Endodermal cell (in vitro differentiated cells): ENCODE results near the gene SEPTIN12. TPM values are rescaled to one million over a fixed set of nuclear protein-coding genes. Genes with fewer than 3 reads are reported as not detected.

Experiments used
- DNase-seq: peaks from one replicate; pipeline ENCODE4 v3.0.0-alpha.2; 2017
- H3K27ac ChIP-seq: 2 replicates; pipeline ENCODE4 v1.5.1; 2013; ENCODE audit warnings: mild to moderate bottlenecking, low read depth, low read length, moderate library complexity
- H3K27me3 ChIP-seq: 2 replicates; pipeline ENCODE4 v1.6.1; 2013; ENCODE audit warnings: mild to moderate bottlenecking, low read length, moderate library complexity; ENCODE audit not compliant: insufficient read depth, control insufficient read depth, poor library complexity, severe bottlenecking
- H3K36me3 ChIP-seq: 2 replicates; pipeline ENCODE4 v1.7.0; 2013; ENCODE audit warnings: mild to moderate bottlenecking, low read length, moderate library complexity; ENCODE audit not compliant: control insufficient read depth, insufficient read depth
- H3K4me1 ChIP-seq: one replicate; pipeline ENCODE4 v1.7.0; 2013; ENCODE audit warnings: low read length; ENCODE audit not compliant: control insufficient read depth, insufficient read depth
- H3K4me3 ChIP-seq: 2 replicates; pipeline ENCODE4 v1.5.1; 2013; ENCODE audit warnings: mild to moderate bottlenecking, low read length, moderate library complexity
- H3K9ac ChIP-seq: 2 replicates; pipeline ENCODE4 v1.6.1; 2013; ENCODE audit warnings: mild to moderate bottlenecking, low read length, moderate library complexity; ENCODE audit not compliant: poor library complexity, severe bottlenecking; ENCODE audit errors: extremely low read depth
- H3K9me3 ChIP-seq: 2 replicates; pipeline ENCODE4 v1.6.1; 2013; ENCODE audit warnings: mild to moderate bottlenecking, low read length, moderate library complexity; ENCODE audit not compliant: control insufficient read depth
- H3K27ac Mint-ChIP-seq: 2 replicates; pipeline ENCODE4 v1.8.0; 2020; ENCODE audit warnings: mixed read lengths
- H3K27me3 Mint-ChIP-seq: 2 replicates; pipeline ENCODE4 v1.8.0; 2021; ENCODE audit warnings: mild to moderate bottlenecking, mixed read lengths; ENCODE audit not compliant: insufficient read depth
- H3K36me3 Mint-ChIP-seq: 2 replicates; pipeline ENCODE4 v1.8.0; 2020; ENCODE audit warnings: low read depth, mixed read lengths
- H3K4me1 Mint-ChIP-seq: 2 replicates; pipeline ENCODE4 v1.8.0; 2020; ENCODE audit warnings: mixed read lengths
- H3K4me3 Mint-ChIP-seq: 2 replicates; pipeline ENCODE4 v1.8.0; 2020; ENCODE audit warnings: mild to moderate bottlenecking, moderate library complexity, mixed read lengths
- H3K9me3 Mint-ChIP-seq: 2 replicates; pipeline ENCODE4 v1.8.0; 2020; ENCODE audit warnings: mild to moderate bottlenecking, mixed read lengths
- WGBS, 2 experiments: methylation state at CpG; one replicate each; pipeline versions ENCODE4 v1.1.5 to v1.1.7; 2013; ENCODE audit warnings: missing lambda C conversion rate in 2 of 2, mixed read lengths in 1 of 2; ENCODE audit not compliant: insufficient coverage in 1 of 2, insufficient read length in 1 of 2; 5-methylcytosine and 5-hydroxymethylcytosine counted together
- total RNA-seq, 2 donors: library from RNA; stranded (reverse); fragmentation: NEBNext Ultra II Directional in 1 of 2; extraction: Animal tissue kit (Norgen Biotek cat#: 25700) in 1 of 2; gene quantifications; 2 replicates in 1 of 2; 3 replicates in 1 of 2; pipeline ENCODE4 v1.2.1, GENCODE V29; 2021
- TF ChIP-seq, protein P1 (sequence below): fragments of 200-600 bp; sonication (generic); conservative IDR thresholded peaks from 2 replicates; pipeline ENCODE4 v1.5.0; 2021; ENCODE audit warnings: antibody characterized with exemption, mild to moderate bottlenecking

SEPTIN12 gene
- total RNA-seq, 2 donors from 2014 or later, result 0.40 to 0.73 TPM

DNA sequence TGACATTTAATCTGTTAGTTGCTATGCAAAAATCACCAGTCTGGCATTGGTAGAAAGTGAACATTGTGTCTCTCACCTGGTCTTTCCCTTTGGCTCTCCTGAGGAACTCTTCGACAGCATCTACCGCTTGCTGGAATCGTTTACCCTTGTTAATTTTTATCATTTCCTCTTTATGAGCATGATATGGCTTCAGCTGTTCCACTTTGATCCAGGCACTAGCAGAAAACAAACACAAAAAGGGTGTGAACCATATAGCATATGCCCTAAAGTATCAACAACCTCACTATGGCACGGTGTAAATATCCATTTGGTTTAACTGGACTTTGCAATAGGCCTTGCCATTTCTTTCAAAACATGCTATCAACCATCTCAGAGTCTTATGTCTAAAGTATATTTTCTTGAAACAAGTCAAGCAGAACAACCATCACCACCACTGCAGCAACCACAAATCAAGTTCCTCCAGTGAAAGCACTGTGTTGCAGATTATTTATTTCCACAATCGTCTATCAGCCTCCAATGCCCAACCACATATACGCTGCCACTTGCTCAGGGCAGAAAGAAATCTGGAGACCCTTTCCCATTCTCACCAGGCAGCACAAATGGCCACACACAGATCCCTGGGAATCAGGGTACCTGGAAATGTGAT lies 44.7 kb upstream of the SEPTIN12 start:
- TF ChIP-seq, protein P1, sequence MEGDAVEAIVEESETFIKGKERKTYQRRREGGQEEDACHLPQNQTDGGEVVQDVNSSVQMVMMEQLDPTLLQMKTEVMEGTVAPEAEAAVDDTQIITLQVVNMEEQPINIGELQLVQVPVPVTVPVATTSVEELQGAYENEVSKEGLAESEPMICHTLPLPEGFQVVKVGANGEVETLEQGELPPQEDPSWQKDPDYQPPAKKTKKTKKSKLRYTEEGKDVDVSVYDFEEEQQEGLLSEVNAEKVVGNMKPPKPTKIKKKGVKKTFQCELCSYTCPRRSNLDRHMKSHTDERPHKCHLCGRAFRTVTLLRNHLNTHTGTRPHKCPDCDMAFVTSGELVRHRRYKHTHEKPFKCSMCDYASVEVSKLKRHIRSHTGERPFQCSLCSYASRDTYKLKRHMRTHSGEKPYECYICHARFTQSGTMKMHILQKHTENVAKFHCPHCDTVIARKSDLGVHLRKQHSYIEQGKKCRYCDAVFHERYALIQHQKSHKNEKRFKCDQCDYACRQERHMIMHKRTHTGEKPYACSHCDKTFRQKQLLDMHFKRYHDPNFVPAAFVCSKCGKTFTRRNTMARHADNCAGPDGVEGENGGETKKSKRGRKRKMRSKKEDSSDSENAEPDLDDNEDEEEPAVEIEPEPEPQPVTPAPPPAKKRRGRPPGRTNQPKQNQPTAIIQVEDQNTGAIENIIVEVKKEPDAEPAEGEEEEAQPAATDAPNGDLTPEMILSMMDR, result no peak
- no peaks in the 10 kb centered on the region for H3K9me3 Mint-ChIP-seq
- H3K36me3 Mint-ChIP-seq, result peaks cover 59% of the 10 kb centered on the region
- DNase-seq, result no peak
- Histone ChIP-seq H3K36me3 (peaks cover 82% of the 10 kb centered on the region), H3K9ac (no peak overlapping the region), H3K9me3 (no peaks in the 10 kb centered on the region), H3K27ac (no peak overlapping the region), H3K27me3 (no peaks in the 10 kb centered on the region), H3K4me3 (no peak overlapping the region), H3K4me1 (no peaks in the 10 kb centered on the region)
- H3K27me3 Mint-ChIP-seq, result no peaks in the 10 kb centered on the region
- 94 to 100% methylated on average over 6 of the region's 6 CpGs for WGBS, 2 experiments
- H3K27ac Mint-ChIP-seq, result no peak overlapping the region
- no peaks in the 10 kb centered on the region for H3K4me1 Mint-ChIP-seq
- no peak overlapping the region for H3K4me3 Mint-ChIP-seq

DNA sequence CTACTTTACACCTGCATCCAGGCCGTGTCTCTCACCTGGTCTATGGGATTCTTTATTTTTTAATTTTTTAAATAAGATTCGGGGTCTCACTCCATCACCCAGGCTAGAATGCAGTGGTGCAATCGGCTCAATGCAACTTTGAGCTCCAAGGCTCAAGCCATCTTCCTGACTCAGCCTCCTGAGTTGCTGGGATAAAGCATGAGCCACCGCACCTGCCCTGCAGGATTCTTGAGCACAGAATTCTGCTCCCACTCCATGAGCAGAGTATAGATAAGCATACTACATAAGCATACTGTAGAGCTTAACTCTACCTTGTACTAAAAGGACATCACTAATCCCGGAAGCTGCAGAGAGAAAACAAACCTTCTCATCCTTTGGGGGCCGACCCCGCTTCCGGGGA lies 43.5 kb upstream of the SEPTIN12 start:
- no peak overlapping the region for H3K27ac Mint-ChIP-seq
- WGBS, 2 experiments, result 93 to 95% methylated on average over 8 of the region's 8 CpGs
- peaks cover 64% of the 10 kb centered on the region for H3K36me3 Mint-ChIP-seq
- Histone ChIP-seq H3K9me3 (no peaks in the 10 kb centered on the region), H3K9ac (no peak overlapping the region), H3K4me1 (no peaks in the 10 kb centered on the region), H3K27me3 (no peaks in the 10 kb centered on the region), H3K4me3 (no peak overlapping the region), H3K36me3 (peaks cover 85% of the 10 kb centered on the region), H3K27ac (no peak overlapping the region)
- TF ChIP-seq, protein P1, result no peak
- no peak for DNase-seq
- H3K4me1 Mint-ChIP-seq, result no peaks in the 10 kb centered on the region
- H3K27me3 Mint-ChIP-seq, result no peaks in the 10 kb centered on the region
- H3K9me3 Mint-ChIP-seq, result no peaks in the 10 kb centered on the region
- H3K4me3 Mint-ChIP-seq, result no peak overlapping the region

DNA sequence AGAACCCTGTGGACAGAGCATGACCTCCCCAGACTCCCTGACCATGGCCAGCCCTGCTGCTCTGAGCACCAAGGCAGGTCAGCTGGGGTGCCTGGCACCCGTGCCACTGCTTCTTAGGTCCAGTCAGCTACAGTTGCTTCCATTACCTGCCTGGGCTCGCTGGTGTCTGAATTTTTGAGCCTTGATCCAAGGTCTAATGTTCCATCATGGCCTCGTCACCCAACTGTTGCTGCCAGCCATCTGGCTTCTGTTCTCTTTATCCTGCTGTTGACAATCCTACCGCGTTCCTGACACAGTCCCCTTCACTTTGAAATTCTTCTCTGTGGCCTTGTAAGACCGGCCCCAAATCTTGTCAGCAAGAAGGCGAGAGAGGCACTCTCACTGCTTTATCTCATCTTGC lies 42.3 kb upstream of the SEPTIN12 start:
- DNase-seq, result no peak
- H3K4me3 ChIP-seq, result no peak overlapping the region
- peaks cover 87% of the 10 kb centered on the region for H3K36me3 ChIP-seq
- H3K27ac ChIP-seq, result no peak overlapping the region
- no peaks in the 10 kb centered on the region for H3K4me1 Mint-ChIP-seq
- no peaks in the 10 kb centered on the region for H3K27me3 ChIP-seq
- H3K27me3 Mint-ChIP-seq, result no peaks in the 10 kb centered on the region
- TF ChIP-seq, protein P1, result no peak
- 93 to 94% methylated on average over 7 of the region's 7 CpGs for WGBS, 2 experiments
- no peaks in the 10 kb centered on the region for H3K9me3 ChIP-seq
- H3K9ac ChIP-seq, result no peak overlapping the region
- no peaks in the 10 kb centered on the region for H3K9me3 Mint-ChIP-seq
- H3K4me1 ChIP-seq, result no peaks in the 10 kb centered on the region
- no peak overlapping the region for H3K4me3 Mint-ChIP-seq
- H3K36me3 Mint-ChIP-seq, result peaks cover 63% of the 10 kb centered on the region
- H3K27ac Mint-ChIP-seq, result peak overlapping the region; percentile 9
